ENCODE results near the gene MAN1C1.
"Not testable (repeated sequence)": the region's sequence is repeated elsewhere in the genome, so short reads cannot be mapped to it uniquely, and the experiment has no call there.

The MAN1C1 gene

DNA sequence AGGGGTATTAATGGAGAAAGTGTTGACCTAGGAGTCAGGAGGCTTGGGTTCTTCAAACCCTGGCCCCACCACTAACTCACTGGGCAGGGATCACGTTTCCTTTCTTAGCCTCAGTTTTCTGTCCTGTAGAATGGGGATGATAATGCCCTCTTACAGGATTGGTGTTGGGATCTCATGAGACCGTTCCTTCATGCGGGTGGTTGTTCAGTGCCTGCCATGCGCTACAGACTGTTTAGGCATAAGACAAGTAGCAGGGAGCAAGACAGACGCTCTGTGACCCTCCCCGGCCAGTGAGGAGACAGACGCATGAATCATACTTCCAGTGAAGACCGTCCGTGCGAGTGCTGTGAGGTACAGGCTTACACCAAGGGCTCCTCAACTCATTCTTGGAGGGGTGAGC lies 81.7 kb downstream of the MAN1C1 start:
- TF ChIP-seq TAF1 (IDR thresholded peaks at IDR 0.05; ENCODE audit: low read depth, low read length), result no peak
- no peak for TF ChIP-seq POU2F2 (IDR thresholded peaks at IDR 0.05; ENCODE audit: low read depth, low read length)
- no peak for TF ChIP-seq PAX5 (IDR thresholded peaks at IDR 0.05; ENCODE audit: insufficient read depth, low read length, severe bottlenecking)
- TF ChIP-seq POLR2A (IDR thresholded peaks at IDR 0.05; ENCODE audit: low read depth, low read length), result no peak
- no peak for TF ChIP-seq POLR2AphosphoS5 (IDR thresholded peaks at IDR 0.05; ENCODE audit: low read depth, low read length)
- TF ChIP-seq SPI1 (IDR thresholded peaks at IDR 0.05; ENCODE audit: low read depth, low read length), result no peak
- DNase-seq (ENCODE audit: insufficient read length, low spot score), result no peak
- no peak for FAIRE-seq

- FAIRE-seq; DNase-seq (ENCODE audit: insufficient read length, low spot score): not testable (repeated sequence)
Observed at GRCh38 chr1:25699059-25699458, 82.5 kb downstream of the MAN1C1 start.

DNA sequence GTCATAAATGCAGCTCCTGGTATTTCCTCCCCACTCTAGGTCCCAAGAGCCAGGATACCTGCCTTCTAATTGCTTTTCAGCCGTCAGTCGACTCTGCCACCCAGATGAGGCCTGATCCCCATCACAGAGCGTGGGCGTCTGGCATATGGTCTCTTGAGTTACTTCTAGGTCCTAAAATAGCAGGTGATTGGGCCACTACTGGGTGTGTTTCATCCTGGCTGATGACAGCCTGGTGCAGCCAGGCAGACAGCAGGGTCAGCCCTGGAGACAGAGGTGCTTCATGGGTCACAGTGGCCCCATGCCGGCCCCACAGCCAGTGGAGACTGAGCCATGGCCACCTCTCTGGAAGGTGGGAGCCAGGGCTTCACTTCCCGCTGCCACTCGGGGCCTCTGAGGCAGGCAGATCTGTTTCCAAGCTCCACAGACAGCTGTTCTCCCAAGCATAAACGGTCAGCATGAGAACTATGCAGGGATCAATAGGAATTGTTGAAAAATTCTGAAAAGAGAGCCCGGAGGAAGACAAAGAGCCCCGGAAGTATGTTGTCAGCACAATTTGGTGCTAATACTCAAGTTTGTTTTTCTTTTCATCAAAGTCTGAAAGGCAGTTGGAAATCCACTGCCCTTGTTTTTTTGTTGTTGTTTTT lies 83.0 kb downstream of the MAN1C1 start:
- TF ChIP-seq TAF1 (IDR thresholded peaks at IDR 0.05; ENCODE audit: low read depth, low read length) (no peak), POLR2A (IDR thresholded peaks at IDR 0.05; ENCODE audit: low read depth, low read length) (no peak), PAX5 (IDR thresholded peaks at IDR 0.05; ENCODE audit: insufficient read depth, low read length, severe bottlenecking) (no peak), POU2F2 (IDR thresholded peaks at IDR 0.05; ENCODE audit: low read depth, low read length) (no peak), POLR2AphosphoS5 (IDR thresholded peaks at IDR 0.05; ENCODE audit: low read depth, low read length) (no peak), SPI1 (IDR thresholded peaks at IDR 0.05; ENCODE audit: low read depth, low read length) (no peak)
- DNase-seq (ENCODE audit: insufficient read length, low spot score) (no peak), FAIRE-seq (no peak)

DNA sequence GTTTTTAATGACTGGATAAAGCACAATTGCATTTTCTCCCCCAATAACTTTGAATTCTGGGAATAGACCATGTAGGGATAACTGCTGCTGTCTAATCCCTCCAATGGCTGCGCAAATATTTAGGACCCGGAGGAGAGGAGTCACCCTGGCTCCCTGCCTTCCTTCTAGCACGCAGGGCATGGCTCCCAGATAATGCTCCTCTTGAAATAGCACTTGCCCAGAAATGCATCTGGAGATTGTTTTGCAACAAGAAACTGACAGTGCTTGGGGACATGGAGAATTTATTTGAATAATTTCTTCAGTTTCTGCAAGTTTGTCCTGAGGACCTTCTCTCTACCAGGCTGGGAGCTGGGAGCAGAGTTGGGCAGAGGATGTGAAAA lies 83.5 kb downstream of the MAN1C1 start:
- FAIRE-seq (no peak), DNase-seq (ENCODE audit: insufficient read length, low spot score) (no peak)
- TF ChIP-seq TAF1 (IDR thresholded peaks at IDR 0.05; ENCODE audit: low read depth, low read length) (no peak), POU2F2 (IDR thresholded peaks at IDR 0.05; ENCODE audit: low read depth, low read length) (no peak), SPI1 (IDR thresholded peaks at IDR 0.05; ENCODE audit: low read depth, low read length) (no peak), PAX5 (IDR thresholded peaks at IDR 0.05; ENCODE audit: insufficient read depth, low read length, severe bottlenecking) (no peak), POLR2AphosphoS5 (IDR thresholded peaks at IDR 0.05; ENCODE audit: low read depth, low read length) (no peak), POLR2A (IDR thresholded peaks at IDR 0.05; ENCODE audit: low read depth, low read length) (no peak)

DNA sequence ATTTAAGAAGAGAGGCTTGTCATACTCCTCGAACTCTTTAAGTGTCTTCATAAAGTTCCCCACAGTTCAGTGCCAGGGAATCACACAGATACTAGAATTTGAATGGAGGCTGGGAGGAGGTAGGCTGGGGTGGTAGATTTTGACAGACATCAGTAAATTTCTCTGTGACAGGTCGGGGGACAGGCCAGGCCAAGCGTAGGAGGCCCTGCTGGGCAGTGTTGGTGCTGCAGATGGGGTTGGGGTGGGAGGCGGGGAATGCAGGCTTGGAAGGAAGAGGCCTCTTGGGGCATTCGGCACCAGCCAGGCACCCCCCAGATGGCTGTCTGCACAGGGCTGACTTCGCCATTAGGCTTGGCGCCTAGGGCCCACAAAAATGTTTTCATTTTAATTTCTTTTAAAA lies 84.0 kb downstream of the MAN1C1 start:
- FAIRE-seq (no peak), DNase-seq (ENCODE audit: insufficient read length, low spot score) (no peak)
- TF ChIP-seq SPI1 (IDR thresholded peaks at IDR 0.05; ENCODE audit: low read depth, low read length), result no peak
- TF ChIP-seq TAF1 (IDR thresholded peaks at IDR 0.05; ENCODE audit: low read depth, low read length), result no peak
- no peak for TF ChIP-seq POU2F2 (IDR thresholded peaks at IDR 0.05; ENCODE audit: low read depth, low read length)
- no peak for TF ChIP-seq POLR2AphosphoS5 (IDR thresholded peaks at IDR 0.05; ENCODE audit: low read depth, low read length)
- no peak for TF ChIP-seq POLR2A (IDR thresholded peaks at IDR 0.05; ENCODE audit: low read depth, low read length)
- no peak for TF ChIP-seq PAX5 (IDR thresholded peaks at IDR 0.05; ENCODE audit: insufficient read depth, low read length, severe bottlenecking)

- DNase-seq (ENCODE audit: insufficient read length, low spot score), result no peak
- no peak for FAIRE-seq
- TF ChIP-seq POLR2A (IDR thresholded peaks at IDR 0.05; ENCODE audit: low read depth, low read length) (no peak), PAX5 (IDR thresholded peaks at IDR 0.05; ENCODE audit: insufficient read depth, low read length, severe bottlenecking) (no peak)
Observed at GRCh38 chr1:25701030-25701785, 84.6 kb downstream of the MAN1C1 start.

DNA sequence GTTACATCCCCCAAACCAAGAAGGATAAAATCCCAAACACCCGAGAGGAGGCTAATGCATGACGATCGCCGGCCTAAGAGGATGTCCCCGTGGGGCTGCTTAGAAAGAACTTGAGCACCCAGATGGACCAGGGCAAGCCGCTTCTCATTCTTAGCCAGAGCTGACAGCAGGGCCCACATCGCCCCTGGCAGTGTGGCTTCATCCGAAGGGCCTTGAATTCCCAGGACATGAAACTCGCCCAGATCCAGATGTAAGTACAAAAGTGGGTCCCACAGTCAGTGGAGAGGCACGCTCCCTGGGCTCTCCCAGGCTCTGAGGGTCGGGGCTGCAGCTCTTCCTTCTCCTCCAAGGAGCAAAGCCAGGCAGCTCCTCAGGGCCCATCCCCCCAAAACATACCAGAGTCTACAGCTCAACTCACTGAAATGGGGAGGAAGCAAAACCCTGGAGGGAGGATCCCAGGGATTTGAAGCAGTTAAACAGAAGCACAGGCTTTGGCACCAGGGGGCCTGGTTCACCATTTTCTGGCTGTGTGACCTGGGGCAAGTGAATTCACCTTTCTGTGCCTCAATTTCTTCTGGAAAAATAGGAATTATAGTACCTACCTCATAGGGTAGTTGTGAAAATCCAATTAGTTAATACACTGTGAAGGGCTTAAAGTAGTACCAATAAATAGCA lies 85.6 kb downstream of the MAN1C1 start:
- TF ChIP-seq PAX5 (IDR thresholded peaks at IDR 0.05; ENCODE audit: insufficient read depth, low read length, severe bottlenecking), result no peak
- no peak for TF ChIP-seq SPI1 (IDR thresholded peaks at IDR 0.05; ENCODE audit: low read depth, low read length)
- no peak for TF ChIP-seq POLR2AphosphoS5 (IDR thresholded peaks at IDR 0.05; ENCODE audit: low read depth, low read length)
- TF ChIP-seq POU2F2 (IDR thresholded peaks at IDR 0.05; ENCODE audit: low read depth, low read length), result no peak
- no peak for TF ChIP-seq POLR2A (IDR thresholded peaks at IDR 0.05; ENCODE audit: low read depth, low read length)
- no peak for TF ChIP-seq TAF1 (IDR thresholded peaks at IDR 0.05; ENCODE audit: low read depth, low read length)
- no peak for DNase-seq (ENCODE audit: insufficient read length, low spot score)
- no peak for FAIRE-seq

DNA sequence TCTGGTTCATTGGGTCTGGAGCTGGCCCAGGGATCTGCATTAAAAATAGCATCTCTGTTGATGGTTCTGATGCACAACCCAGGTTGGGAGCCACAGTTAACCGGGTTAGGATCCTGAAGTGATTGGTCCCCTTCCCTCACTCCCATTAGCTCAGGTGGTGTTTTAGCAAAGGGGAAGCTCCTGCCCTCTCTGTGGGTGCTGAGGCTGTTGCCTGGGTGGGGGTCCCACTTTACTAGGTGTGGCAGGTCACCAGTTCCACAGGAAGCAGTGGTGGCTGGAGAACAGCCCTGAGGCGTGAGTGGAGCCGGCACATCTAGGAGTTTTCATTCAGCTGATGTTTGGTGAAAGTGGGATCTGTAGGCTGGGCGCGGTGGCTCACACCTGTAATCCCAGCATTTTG lies 86.5 kb downstream of the MAN1C1 start:
- TF ChIP-seq PAX5 (IDR thresholded peaks at IDR 0.05; ENCODE audit: insufficient read depth, low read length, severe bottlenecking) (no peak), POLR2A (IDR thresholded peaks at IDR 0.05; ENCODE audit: low read depth, low read length) (no peak), TAF1 (IDR thresholded peaks at IDR 0.05; ENCODE audit: low read depth, low read length) (no peak), POLR2AphosphoS5 (IDR thresholded peaks at IDR 0.05; ENCODE audit: low read depth, low read length) (no peak), SPI1 (IDR thresholded peaks at IDR 0.05; ENCODE audit: low read depth, low read length) (no peak), POU2F2 (IDR thresholded peaks at IDR 0.05; ENCODE audit: low read depth, low read length) (no peak)
- no peak for DNase-seq (ENCODE audit: insufficient read length, low spot score)
- FAIRE-seq, result no peak

DNA sequence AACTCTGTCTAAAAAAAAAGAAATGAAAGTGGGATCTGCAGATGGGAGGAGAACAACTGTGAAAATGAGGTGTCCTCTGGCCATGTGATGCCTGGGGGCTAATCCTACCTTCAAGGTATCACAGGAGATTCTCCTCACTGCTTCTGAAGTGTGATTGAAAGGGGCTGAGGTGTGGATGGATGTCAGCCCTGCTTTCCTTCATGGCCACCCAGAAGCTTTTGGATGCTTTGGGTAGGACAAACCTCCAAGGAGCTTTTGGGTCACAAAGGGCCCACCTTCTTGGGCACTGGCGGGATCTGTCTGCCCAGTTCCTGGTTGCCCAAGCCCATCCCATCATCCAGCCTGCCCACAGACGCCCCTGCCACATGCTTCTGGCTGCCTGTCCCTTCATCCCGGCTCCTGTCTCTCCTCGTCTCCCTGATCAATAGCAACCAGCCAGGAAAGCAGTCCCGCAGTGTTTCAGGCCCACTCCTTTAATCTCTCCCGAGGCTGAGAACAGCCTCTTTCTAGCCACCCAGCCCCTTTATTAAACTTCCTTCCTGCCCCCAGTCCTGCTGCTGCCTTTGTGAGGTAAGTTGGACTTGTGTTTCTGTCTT lies 87.2 kb downstream of the MAN1C1 start:
- FAIRE-seq, result no peak
- no peak for DNase-seq (ENCODE audit: insufficient read length, low spot score)
- TF ChIP-seq POLR2A (IDR thresholded peaks at IDR 0.05; ENCODE audit: low read depth, low read length) (no peak), PAX5 (IDR thresholded peaks at IDR 0.05; ENCODE audit: insufficient read depth, low read length, severe bottlenecking) (no peak), TAF1 (IDR thresholded peaks at IDR 0.05; ENCODE audit: low read depth, low read length) (no peak), SPI1 (IDR thresholded peaks at IDR 0.05; ENCODE audit: low read depth, low read length) (no peak)

Data from GM12891 (cell line).